ENCODE results near the gene EHMT1. TPM values are rescaled to one million over a fixed set of nuclear protein-coding genes. Genes with fewer than 3 reads are reported as not detected.

Gene EHMT1
- total RNA-seq, 1 experiment from 2014 or later, result 112 TPM

GRCh38 chr9:137744632-137745183 is 125.9 kb downstream of the EHMT1 start:
- Histone ChIP-seq H2AK5ac (ENCODE audit: insufficient read length, low read length) (no peak overlapping the region), H3K4me1 (ENCODE audit: insufficient read depth, low read length) (no peaks in the 10 kb centered on the region), H3K23me2 (ENCODE audit: insufficient read length, low read depth, low read length, poor library complexity, severe bottlenecking) (no peaks in the 10 kb centered on the region), H4K20me1 (ENCODE audit: control insufficient read depth, insufficient read depth, insufficient read length) (no peaks in the 10 kb centered on the region), H4K5ac (ENCODE audit: insufficient read length, low read depth, low read length) (no peak overlapping the region), H2BK12ac (ENCODE audit: insufficient read length, low read depth, low read length) (no peak overlapping the region), H3K14ac (ENCODE audit: insufficient read depth, low read length) (no peak overlapping the region), H3K27me3 (ENCODE audit: insufficient read depth, low read length) (no peaks in the 10 kb centered on the region), H2BK15ac (ENCODE audit: low read depth, low read length) (no peak overlapping the region), H3K9me3 (ENCODE audit: control insufficient read depth, low read depth, low read length) (no peaks in the 10 kb centered on the region), H3K18ac (ENCODE audit: insufficient read length, low read depth, low read length) (no peak overlapping the region), H3K4me2 (ENCODE audit: insufficient read depth, insufficient read length, low read length) (no peak overlapping the region), H3K79me1 (ENCODE audit: insufficient read depth, low read depth, low read length, poor library complexity, severe bottlenecking) (peaks cover 2% of the 10 kb centered on the region), H2BK20ac (ENCODE audit: low read depth, low read length, poor library complexity, severe bottlenecking) (no peak overlapping the region), H2BK5ac (ENCODE audit: insufficient read length, low read length) (no peak overlapping the region), H3K56ac (ENCODE audit: insufficient read length, low read depth, low read length) (no peak overlapping the region), H4K91ac (ENCODE audit: insufficient read length, low read depth, low read length) (no peak overlapping the region), H3T11ph (ENCODE audit: low read length) (no peak overlapping the region), H2AFZ (ENCODE audit: low read length) (no peak overlapping the region), H3K23ac (ENCODE audit: insufficient read length, low read depth, low read length) (no peak overlapping the region), H2BK120ac (ENCODE audit: low read depth, low read length, poor library complexity, severe bottlenecking) (no peak overlapping the region), H3K27ac (ENCODE audit: insufficient read length, low read depth, low read length) (no peak overlapping the region), H4K8ac (replicated peaks; ENCODE audit: insufficient read length, low read depth, low read length) (no peak overlapping the region), H3K4ac (ENCODE audit: low read depth, low read length) (no peak overlapping the region), H3K9ac (ENCODE audit: extremely low read depth, insufficient read length, low read length) (no peak overlapping the region), H3K79me2 (ENCODE audit: insufficient read depth, low read length) (no peaks in the 10 kb centered on the region)
- TF ChIP-seq, protein P1, sequence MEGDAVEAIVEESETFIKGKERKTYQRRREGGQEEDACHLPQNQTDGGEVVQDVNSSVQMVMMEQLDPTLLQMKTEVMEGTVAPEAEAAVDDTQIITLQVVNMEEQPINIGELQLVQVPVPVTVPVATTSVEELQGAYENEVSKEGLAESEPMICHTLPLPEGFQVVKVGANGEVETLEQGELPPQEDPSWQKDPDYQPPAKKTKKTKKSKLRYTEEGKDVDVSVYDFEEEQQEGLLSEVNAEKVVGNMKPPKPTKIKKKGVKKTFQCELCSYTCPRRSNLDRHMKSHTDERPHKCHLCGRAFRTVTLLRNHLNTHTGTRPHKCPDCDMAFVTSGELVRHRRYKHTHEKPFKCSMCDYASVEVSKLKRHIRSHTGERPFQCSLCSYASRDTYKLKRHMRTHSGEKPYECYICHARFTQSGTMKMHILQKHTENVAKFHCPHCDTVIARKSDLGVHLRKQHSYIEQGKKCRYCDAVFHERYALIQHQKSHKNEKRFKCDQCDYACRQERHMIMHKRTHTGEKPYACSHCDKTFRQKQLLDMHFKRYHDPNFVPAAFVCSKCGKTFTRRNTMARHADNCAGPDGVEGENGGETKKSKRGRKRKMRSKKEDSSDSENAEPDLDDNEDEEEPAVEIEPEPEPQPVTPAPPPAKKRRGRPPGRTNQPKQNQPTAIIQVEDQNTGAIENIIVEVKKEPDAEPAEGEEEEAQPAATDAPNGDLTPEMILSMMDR (conservative IDR thresholded peaks at IDR 0.05), result no peak
- Mint-ChIP-seq H3K27me3 (ENCODE audit: low read depth) (no peaks in the 10 kb centered on the region), H3K4me3 (no peak overlapping the region), H3K9me3 (no peaks in the 10 kb centered on the region), H3K27ac (peak overlapping the region in 2 of 3 experiments; percentile 72 to 89; a peak in 4 of 7 replicates), H3K4me1 (peaks cover 14 to 21% of the 10 kb centered on the region in 2 experiments), H3K36me3 (ENCODE audit: insufficient read depth in 1 of 3, low read depth in 3 of 3) (peaks cover 32 to 60% (median 54%) of the 10 kb centered on the region in 3 experiments)
- WGBS (ENCODE audit: extremely low coverage, insufficient read length, low lambda C conversion rate), result no CpG with 5 or more reads among the region's 11 CpGs
- no peak for DNase-seq

All from H9 (cell line).